Loucy (cell line): ENCODE results near the gene IFNA2.

ENCODE experiments used
- EZH2phosphoT487 ChIP-seq: fragments of 200-600 bp; IDR thresholded peaks from 2 replicates; pipeline ENCODE4 v1.6.1; 2018; ENCODE audit warnings: antibody characterized with exemption, mild to moderate bottlenecking, moderate library complexity, borderline replicate concordance
- TF ChIP-seq, protein P1 (sequence below): fragments of 200-600 bp; sonication (generic); conservative IDR thresholded peaks from 2 replicates; pipeline ENCODE4 v1.5.1; 2014; ENCODE audit warnings: mild to moderate bottlenecking, antibody characterized with exemption, low read length

DNA sequence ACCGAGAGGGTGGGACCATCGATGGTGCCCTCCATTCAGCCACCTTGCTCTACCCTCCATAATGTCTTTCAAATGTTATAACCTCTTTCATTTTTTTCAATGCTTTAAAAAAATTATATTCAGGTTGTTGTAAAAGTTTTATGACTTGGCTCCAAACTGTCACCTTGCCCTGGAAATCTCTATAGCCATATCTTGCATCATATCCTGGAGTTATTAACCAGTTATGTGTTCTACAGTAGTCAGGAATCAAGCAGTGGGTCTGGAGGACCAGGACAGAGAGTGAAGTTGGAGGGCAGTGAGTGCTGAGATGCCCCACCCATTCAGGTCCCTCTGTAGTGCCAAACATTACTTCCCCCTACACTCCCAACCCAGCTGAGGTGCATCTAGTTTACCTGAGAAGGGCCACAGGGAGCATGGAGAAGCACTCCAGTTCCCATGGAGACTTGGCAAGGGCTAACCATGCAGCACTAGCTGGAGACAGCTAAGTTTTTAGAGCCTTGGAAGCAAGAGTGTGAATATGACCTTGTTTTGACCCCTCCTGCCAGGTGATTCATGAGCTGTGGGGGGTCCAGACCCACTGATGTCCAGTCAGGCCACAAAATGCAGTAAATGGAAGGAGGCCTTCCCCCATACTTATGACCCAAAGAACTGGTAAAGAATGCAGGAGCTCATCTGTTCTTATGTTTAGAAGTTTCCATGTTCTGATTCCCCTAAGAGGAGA lies 29.2 kb upstream of the IFNA2 start:
- TF ChIP-seq, protein P1, sequence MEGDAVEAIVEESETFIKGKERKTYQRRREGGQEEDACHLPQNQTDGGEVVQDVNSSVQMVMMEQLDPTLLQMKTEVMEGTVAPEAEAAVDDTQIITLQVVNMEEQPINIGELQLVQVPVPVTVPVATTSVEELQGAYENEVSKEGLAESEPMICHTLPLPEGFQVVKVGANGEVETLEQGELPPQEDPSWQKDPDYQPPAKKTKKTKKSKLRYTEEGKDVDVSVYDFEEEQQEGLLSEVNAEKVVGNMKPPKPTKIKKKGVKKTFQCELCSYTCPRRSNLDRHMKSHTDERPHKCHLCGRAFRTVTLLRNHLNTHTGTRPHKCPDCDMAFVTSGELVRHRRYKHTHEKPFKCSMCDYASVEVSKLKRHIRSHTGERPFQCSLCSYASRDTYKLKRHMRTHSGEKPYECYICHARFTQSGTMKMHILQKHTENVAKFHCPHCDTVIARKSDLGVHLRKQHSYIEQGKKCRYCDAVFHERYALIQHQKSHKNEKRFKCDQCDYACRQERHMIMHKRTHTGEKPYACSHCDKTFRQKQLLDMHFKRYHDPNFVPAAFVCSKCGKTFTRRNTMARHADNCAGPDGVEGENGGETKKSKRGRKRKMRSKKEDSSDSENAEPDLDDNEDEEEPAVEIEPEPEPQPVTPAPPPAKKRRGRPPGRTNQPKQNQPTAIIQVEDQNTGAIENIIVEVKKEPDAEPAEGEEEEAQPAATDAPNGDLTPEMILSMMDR, result no peak
- no peak for TF ChIP-seq EZH2phosphoT487
